ENCODE data around the gene CFH. TPM values are rescaled to one million over a fixed set of nuclear protein-coding genes. Genes with fewer than 3 reads are reported as not detected.
"Not testable (repeated sequence)": the region's sequence is repeated elsewhere in the genome, so short reads cannot be mapped to it uniquely, and the experiment has no call there.

The CFH gene
- total and polyA plus RNA-seq, 10 donors, result 7.2 to 42.7 (median 14.6) TPM

GRCh38 chr1:196734006-196734405 lies 82.2 kb downstream of the CFH start:
- peak overlapping the region in 2 of 8 donors; percentile 34 to 41 for H3K27ac ChIP-seq
- peaks cover 0 to 12% (median 0%) of the 10 kb centered on the region in 6 donors for H3K36me3 ChIP-seq
- peaks cover 0 to 35% (median 13%) of the 10 kb centered on the region in 8 donors for H3K9me3 ChIP-seq
- H3K27me3 ChIP-seq (replicated peaks in 1 of 7), result no peaks in the 10 kb centered on the region
- no peak for DNase-seq
- intact Hi-C loops (cut with DNase I; ENCODE audit: low total_unique reads), result no loop called here
- no peak overlapping the region for H3K4me3 ChIP-seq
- TF ChIP-seq CTCF (IDR thresholded peaks at IDR 0.05 in 8 of 11, conservative IDR thresholded peaks at IDR 0.05 in 3 of 11) (no peak), POLR2A (IDR thresholded peaks at IDR 0.05) (no peak), POLR2AphosphoS5 (IDR thresholded peaks at IDR 0.05) (no peak)
- H3K4me1 ChIP-seq, result no peaks in the 10 kb centered on the region

GRCh38 chr1:196734460-196734859 lies 82.6 kb downstream of the CFH start:
- 73 to 84% (median 81%) methylated on average over 2 of the region's 2 CpGs for whole genome bisulfite sequencing, 5 donors
- intact Hi-C loops (cut with DNase I; ENCODE audit: low total_unique reads), result no loop called here
- TF ChIP-seq POLR2AphosphoS5 (IDR thresholded peaks at IDR 0.05) (no peak), POLR2A (IDR thresholded peaks at IDR 0.05) (no peak), CTCF (IDR thresholded peaks at IDR 0.05 in 8 of 11, conservative IDR thresholded peaks at IDR 0.05 in 3 of 11) (no peak)
- no peaks in the 10 kb centered on the region for H3K4me1 ChIP-seq
- H3K36me3 ChIP-seq, result peaks cover 0 to 12% (median 0%) of the 10 kb centered on the region in 6 donors
- DNase-seq, result no peak
- H3K27ac ChIP-seq, result no peak overlapping the region
- H3K27me3 ChIP-seq (replicated peaks in 1 of 7), result no peaks in the 10 kb centered on the region
- H3K9me3 ChIP-seq, result peaks cover 0 to 40% (median 17%) of the 10 kb centered on the region in 8 donors
- no peak overlapping the region for H3K4me3 ChIP-seq

GRCh38 chr1:196738730-196739129 lies 86.9 kb downstream of the CFH start:
- peaks cover 0 to 28% (median 25%) of the 10 kb centered on the region in 8 donors for H3K9me3 ChIP-seq
- intact Hi-C loops (cut with DNase I; ENCODE audit: low total_unique reads), result no loop called here
- no peaks in the 10 kb centered on the region for H3K27me3 ChIP-seq (replicated peaks in 1 of 7)

GRCh38 chr1:196743244-196743643 lies 91.4 kb downstream of the CFH start:
- intact Hi-C loops (cut with DNase I; ENCODE audit: low total_unique reads); H3K27me3 ChIP-seq (replicated peaks in 1 of 7); H3K4me3 ChIP-seq; DNase-seq; H3K4me1 ChIP-seq; H3K27ac ChIP-seq: not testable (repeated sequence)
- 54 to 74% (median 68%) methylated on average over 6 of the region's 6 CpGs for WGBS, 5 donors
- Histone ChIP-seq H3K36me3 (peaks cover 0 to 11% (median 0%) of the 10 kb centered on the region in 6 donors), H3K9me3 (peaks cover 0 to 23% (median 19%) of the 10 kb centered on the region in 8 donors)

More at GRCh38 chr1:196738730-196739129, 86.9 kb downstream of the CFH start:
- Histone ChIP-seq H3K36me3 (peaks cover 0 to 12% (median 0%) of the 10 kb centered on the region in 6 donors), H3K4me3 (no peak overlapping the region), H3K4me1 (no peaks in the 10 kb centered on the region), H3K27ac (no peak overlapping the region)
- no peak for TF ChIP-seq POLR2AphosphoS5 (IDR thresholded peaks at IDR 0.05)
- TF ChIP-seq CTCF (IDR thresholded peaks at IDR 0.05 in 8 of 11, conservative IDR thresholded peaks at IDR 0.05 in 3 of 11), result no peak
- no peak for TF ChIP-seq POLR2A (IDR thresholded peaks at IDR 0.05)
- DNase-seq, result peak; percentile 32

- H3K27me3 ChIP-seq (replicated peaks in 1 of 7); H3K9me3 ChIP-seq; H3K36me3 ChIP-seq; intact Hi-C loops (cut with DNase I; ENCODE audit: low total_unique reads); H3K4me3 ChIP-seq; DNase-seq; H3K4me1 ChIP-seq; H3K27ac ChIP-seq: not testable (repeated sequence)
- WGBS, 5 donors, result 63 to 78% (median 69%) methylated on average over 4 of the region's 4 CpGs
Observed at GRCh38 chr1:196765019-196765740, 113.3 kb downstream of the CFH start.

GRCh38 chr1:196769823-196770222 lies 118.0 kb downstream of the CFH start:
- H3K27ac ChIP-seq; H3K9me3 ChIP-seq; H3K27me3 ChIP-seq (replicated peaks in 1 of 7); H3K4me1 ChIP-seq; DNase-seq; H3K4me3 ChIP-seq; H3K36me3 ChIP-seq; intact Hi-C loops (cut with DNase I; ENCODE audit: low total_unique reads): not testable (repeated sequence)
- 82 to 92% (median 92%) methylated on average over 4 of the region's 4 CpGs for WGBS, 5 donors
